H1 (cell line): ENCODE data around the gene DLK1. TPM values are rescaled to one million over a fixed set of nuclear protein-coding genes. Genes with fewer than 3 reads are reported as not detected.

Experiments used
- BACH1 ChIP-seq: IDR thresholded peaks from 2 replicates; pipeline ENCODE4 v1.6.1; 2012; ENCODE audit warnings: low read length, improper control_type of control experiment
- CEBPB ChIP-seq: IDR thresholded peaks from 2 replicates; pipeline ENCODE4 v1.6.1; 2012; ENCODE audit warnings: low read depth, low read length
- EZH2 ChIP-seq: fragments of 200-600 bp; sonication (generic); IDR thresholded peaks from 2 replicates; pipeline ENCODE4 v1.7.1; 2012; ENCODE audit warnings: low read depth, mild to moderate bottlenecking, moderate library complexity, low read length, inconsistent platforms; ENCODE audit not compliant: severe bottlenecking
- GABPA ChIP-seq: IDR thresholded peaks from 2 replicates; pipeline ENCODE4 v1.6.1; 2011; ENCODE audit warnings: mild to moderate bottlenecking, low read length, moderate library complexity, borderline replicate concordance; ENCODE audit not compliant: insufficient read depth
- HDAC6 ChIP-seq: IDR thresholded peaks from one replicate; pipeline ENCODE4 v1.7.1; 2012; ENCODE audit warnings: low read depth, mild to moderate bottlenecking, inconsistent platforms, low read length, moderate library complexity
- POLR2AphosphoS5 ChIP-seq: IDR thresholded peaks from 2 replicates; pipeline ENCODE4 v1.6.1; 2011; ENCODE audit warnings: low read depth, low read length
- RBBP5 ChIP-seq: IDR thresholded peaks from 2 replicates; pipeline ENCODE4 v1.7.1; 2012; ENCODE audit warnings: low read depth, mild to moderate bottlenecking, inconsistent platforms, low read length, moderate library complexity, borderline replicate concordance
- RFX5 ChIP-seq: IDR thresholded peaks from 2 replicates; pipeline ENCODE4 v1.6.1; 2011; ENCODE audit warnings: low read depth, low read length, improper control_type of control experiment, borderline replicate concordance
- RNF2 ChIP-seq: fragments of 200-900, 300-1000 bp; sonication (generic); IDR thresholded peaks from 2 replicates; pipeline ENCODE4 v1.7.1; 2016; ENCODE audit warnings: borderline replicate concordance, low read depth, mild to moderate bottlenecking, antibody characterized with exemption, low read length; ENCODE audit not compliant: poor library complexity, severe bottlenecking; ENCODE audit errors: missing control alignments
- TAF1 ChIP-seq: IDR thresholded peaks from 2 replicates; pipeline ENCODE4 v1.6.1; 2011; ENCODE audit warnings: mild to moderate bottlenecking, low read depth, low read length
- TCF12 ChIP-seq: IDR thresholded peaks from 2 replicates; pipeline ENCODE4 v1.6.1; 2011; ENCODE audit warnings: low read depth, mild to moderate bottlenecking, low read length
- polyA plus RNA-seq, 7 experiments: library from polyadenylated mRNA; depleted of rRNA in 3 of 7; stranded (reverse) in 5 of 7; unstranded in 2 of 7; fragments of >200 nt in 5 of 7; fragments of 200-250 nt in 2 of 7; gene quantifications; 1 replicate in 5 of 7; 2 replicates in 1 of 7; 4 replicates in 1 of 7; pipeline versions ENCODE4 v1.2.1 to v1.2.3, GENCODE V29; 2011 to 2013; ENCODE audit warnings: missing spikeins in 2 of 7, mixed read lengths in 2 of 7
- total RNA-seq: library from RNA; stranded (reverse); fragmentation: NEBNext Ultra II Directional; extraction: Animal tissue kit (Norgen Biotek cat#: 25700); gene quantifications from 2 replicates; pipeline ENCODE4 v1.2.1, GENCODE V29; 2021
- TF ChIP-seq, protein P1 (sequence below): IDR thresholded peaks from 2 replicates; pipeline ENCODE4 v1.6.1; 2011; ENCODE audit warnings: low read length, improper control_type of control experiment
- TF ChIP-seq, protein P2 (sequence below): IDR thresholded peaks from 2 replicates; pipeline ENCODE4 v1.6.1; 2011; ENCODE audit warnings: low read depth, mild to moderate bottlenecking, low read length; ENCODE audit not compliant: insufficient read depth
- TF ChIP-seq, protein P3 (sequence below), 3 experiments: IDR thresholded peaks; 1 replicate in 2 of 3; 2 replicates in 1 of 3; pipeline versions ENCODE4 v1.5.1 to v1.6.1; 2011; ENCODE audit warnings: low read length in 3 of 3, mild to moderate bottlenecking in 3 of 3, inconsistent platforms in 2 of 3, low read depth in 1 of 3, moderate library complexity in 1 of 3; ENCODE audit not compliant: insufficient read depth in 1 of 3; ENCODE audit errors: control extremely low read depth in 1 of 3

DLK1 gene
- total and polyA plus RNA-seq, 2 of the 8 experiments (the other 6 are each of a cell fraction or from before 2014, with no cell fraction given), result 1.3 to 2.4 TPM

DNA sequence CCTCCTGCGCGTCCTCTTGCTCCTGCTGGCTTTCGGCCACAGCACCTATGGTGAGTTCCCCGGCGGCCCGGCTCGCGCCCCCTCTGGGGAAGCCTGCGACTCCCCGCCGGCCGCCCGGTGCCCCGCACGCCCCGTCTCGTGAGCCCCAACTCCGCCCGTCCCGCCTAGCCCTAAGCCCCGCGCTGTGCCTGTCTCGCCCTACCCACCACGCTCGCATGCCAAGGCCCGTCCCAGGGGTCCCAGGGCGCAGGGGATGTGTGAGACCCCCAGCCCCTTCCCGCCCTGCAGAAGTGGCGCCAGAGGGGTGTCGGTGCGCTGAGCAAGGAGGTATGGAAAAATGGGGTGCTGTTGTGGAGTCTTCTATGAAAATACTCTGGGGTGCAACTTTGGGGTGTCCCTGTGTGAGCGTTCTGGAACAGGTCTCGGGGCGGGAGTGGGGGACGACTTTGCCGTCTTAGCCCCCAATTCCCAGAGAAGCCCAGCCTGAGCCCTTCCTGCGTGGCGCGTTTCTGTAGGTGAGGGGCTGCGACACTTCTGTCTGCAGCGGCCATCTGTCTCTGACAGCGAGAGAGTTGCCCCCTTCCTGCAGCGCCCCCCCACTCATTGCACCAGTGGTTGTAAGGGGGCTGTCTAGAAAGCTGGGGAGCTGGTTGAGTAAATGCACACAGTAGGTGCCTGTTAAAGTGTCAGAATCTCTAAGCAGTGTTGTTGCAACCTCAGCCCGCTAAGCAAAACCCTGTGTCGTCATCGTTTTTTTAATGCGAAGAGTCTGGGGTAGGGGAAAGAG is 587 bp downstream of the DLK1 start (continued):
- TF ChIP-seq GABPA, result no peak
- TF ChIP-seq, protein P1, sequence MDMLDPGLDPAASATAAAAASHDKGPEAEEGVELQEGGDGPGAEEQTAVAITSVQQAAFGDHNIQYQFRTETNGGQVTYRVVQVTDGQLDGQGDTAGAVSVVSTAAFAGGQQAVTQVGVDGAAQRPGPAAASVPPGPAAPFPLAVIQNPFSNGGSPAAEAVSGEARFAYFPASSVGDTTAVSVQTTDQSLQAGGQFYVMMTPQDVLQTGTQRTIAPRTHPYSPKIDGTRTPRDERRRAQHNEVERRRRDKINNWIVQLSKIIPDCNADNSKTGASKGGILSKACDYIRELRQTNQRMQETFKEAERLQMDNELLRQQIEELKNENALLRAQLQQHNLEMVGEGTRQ, result no peak
- TF ChIP-seq POLR2AphosphoS5, result no peak
- TF ChIP-seq RNF2, result no peak
- no peak for TF ChIP-seq HDAC6
- TF ChIP-seq RFX5, result no peak
- TF ChIP-seq CEBPB, result no peak
- no peak for TF ChIP-seq TAF1
- TF ChIP-seq, protein P2, sequence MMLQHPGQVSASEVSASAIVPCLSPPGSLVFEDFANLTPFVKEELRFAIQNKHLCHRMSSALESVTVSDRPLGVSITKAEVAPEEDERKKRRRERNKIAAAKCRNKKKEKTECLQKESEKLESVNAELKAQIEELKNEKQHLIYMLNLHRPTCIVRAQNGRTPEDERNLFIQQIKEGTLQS, result no peak
- TF ChIP-seq, protein P3, sequence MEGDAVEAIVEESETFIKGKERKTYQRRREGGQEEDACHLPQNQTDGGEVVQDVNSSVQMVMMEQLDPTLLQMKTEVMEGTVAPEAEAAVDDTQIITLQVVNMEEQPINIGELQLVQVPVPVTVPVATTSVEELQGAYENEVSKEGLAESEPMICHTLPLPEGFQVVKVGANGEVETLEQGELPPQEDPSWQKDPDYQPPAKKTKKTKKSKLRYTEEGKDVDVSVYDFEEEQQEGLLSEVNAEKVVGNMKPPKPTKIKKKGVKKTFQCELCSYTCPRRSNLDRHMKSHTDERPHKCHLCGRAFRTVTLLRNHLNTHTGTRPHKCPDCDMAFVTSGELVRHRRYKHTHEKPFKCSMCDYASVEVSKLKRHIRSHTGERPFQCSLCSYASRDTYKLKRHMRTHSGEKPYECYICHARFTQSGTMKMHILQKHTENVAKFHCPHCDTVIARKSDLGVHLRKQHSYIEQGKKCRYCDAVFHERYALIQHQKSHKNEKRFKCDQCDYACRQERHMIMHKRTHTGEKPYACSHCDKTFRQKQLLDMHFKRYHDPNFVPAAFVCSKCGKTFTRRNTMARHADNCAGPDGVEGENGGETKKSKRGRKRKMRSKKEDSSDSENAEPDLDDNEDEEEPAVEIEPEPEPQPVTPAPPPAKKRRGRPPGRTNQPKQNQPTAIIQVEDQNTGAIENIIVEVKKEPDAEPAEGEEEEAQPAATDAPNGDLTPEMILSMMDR (IDR thresholded peaks at IDR 0.05; ENCODE audit: control extremely low read depth in 1 of 3, insufficient read depth in 1 of 3, low read depth in 1 of 3, low read length in 3 of 3), result no peak
- TF ChIP-seq RBBP5, result no peak
- no peak for TF ChIP-seq TCF12
- TF ChIP-seq BACH1, result no peak
- peak; percentile 82 for TF ChIP-seq EZH2
